ENCODE measurements around the gene FOXC1. TPM values are rescaled to one million over a fixed set of nuclear protein-coding genes. Genes with fewer than 3 reads are reported as not detected.

The FOXC1 gene
- total and polyA plus RNA-seq, 8 donors, result 0.25 to 8.3 (median 2.8) TPM

DNA sequence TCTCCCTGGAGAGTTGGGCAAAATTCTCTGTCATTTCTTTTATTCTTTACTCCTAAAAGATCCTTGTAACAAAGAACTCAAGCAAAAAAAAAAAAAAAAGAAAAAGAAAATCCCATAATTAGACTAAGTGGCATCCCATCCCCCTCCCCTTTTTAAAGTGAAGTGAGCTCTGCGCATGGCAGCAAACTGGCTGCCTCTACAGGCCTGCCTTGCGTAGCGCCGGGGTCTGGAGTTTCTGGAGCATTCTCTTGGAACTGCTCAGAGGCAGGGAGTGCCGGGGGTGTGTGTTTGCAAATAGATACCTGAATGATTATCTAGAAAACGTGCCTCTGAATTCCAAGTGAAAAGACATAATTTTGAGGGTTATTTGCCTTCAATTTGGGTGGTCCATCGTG is 48.1 kb downstream of the FOXC1 start:
- Histone ChIP-seq H3K4me1 (peaks cover 0 to 5% (median 0%) of the 10 kb centered on the region in 4 donors), H3K27me3 (no peaks in the 10 kb centered on the region), H3K27ac (no peak overlapping the region), H3K36me3 (peaks cover 0 to 8% (median 2%) of the 10 kb centered on the region in 4 donors), H3K9me3 (no peaks in the 10 kb centered on the region), H3K4me3 (no peak overlapping the region)
- DNase-seq, result no peak
- 75 to 81% (median 76%) methylated on average over 7 of the region's 7 CpGs for WGBS, 5 donors
- intact Hi-C loops (cut with DNase I; ENCODE audit: low total_unique reads), result no loop called here
- TF ChIP-seq POLR2AphosphoS5 (IDR thresholded peaks at IDR 0.05) (no peak), POLR2A (IDR thresholded peaks at IDR 0.05) (no peak), EP300 (IDR thresholded peaks at IDR 0.05) (no peak)
- TF ChIP-seq, protein P1, sequence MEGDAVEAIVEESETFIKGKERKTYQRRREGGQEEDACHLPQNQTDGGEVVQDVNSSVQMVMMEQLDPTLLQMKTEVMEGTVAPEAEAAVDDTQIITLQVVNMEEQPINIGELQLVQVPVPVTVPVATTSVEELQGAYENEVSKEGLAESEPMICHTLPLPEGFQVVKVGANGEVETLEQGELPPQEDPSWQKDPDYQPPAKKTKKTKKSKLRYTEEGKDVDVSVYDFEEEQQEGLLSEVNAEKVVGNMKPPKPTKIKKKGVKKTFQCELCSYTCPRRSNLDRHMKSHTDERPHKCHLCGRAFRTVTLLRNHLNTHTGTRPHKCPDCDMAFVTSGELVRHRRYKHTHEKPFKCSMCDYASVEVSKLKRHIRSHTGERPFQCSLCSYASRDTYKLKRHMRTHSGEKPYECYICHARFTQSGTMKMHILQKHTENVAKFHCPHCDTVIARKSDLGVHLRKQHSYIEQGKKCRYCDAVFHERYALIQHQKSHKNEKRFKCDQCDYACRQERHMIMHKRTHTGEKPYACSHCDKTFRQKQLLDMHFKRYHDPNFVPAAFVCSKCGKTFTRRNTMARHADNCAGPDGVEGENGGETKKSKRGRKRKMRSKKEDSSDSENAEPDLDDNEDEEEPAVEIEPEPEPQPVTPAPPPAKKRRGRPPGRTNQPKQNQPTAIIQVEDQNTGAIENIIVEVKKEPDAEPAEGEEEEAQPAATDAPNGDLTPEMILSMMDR (IDR thresholded peaks at IDR 0.05), result no peak

DNA sequence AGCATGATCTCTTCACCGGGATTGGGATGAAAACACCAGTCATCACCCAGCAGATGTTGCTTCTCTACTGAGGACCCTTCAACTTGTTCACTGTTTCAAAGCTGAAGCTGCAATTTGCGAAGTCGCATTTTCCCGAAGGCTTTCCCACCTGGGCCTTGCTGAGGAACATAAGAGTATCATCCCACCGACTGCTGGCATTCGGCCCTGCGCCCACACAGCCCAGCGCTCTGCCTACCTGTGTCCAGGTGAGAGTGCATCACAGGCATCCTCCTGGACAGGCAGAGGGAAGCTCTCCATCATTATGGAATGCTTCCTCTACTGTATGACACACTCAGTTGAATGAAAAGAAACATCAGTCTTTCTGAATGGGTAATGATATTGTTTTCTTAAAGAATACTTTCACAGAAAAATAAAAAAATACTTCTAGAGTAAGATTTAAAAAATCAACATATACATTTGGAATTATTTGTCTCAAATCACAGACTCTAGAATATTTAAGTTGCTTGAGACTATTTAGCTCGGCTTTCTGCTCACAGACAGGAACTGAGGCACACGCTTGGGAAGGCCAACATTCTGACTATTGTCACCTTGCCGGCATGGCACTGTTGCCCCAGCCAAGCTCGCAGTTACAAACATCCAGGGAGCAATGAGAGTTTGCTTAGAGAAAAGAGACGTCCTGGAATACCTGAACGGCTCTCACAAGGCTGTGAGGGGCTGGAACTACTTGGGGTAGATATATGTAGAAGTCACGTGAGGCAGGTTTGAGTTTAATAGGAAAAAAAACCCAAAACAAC is 48.7 kb downstream of the FOXC1 start:
- Histone ChIP-seq H3K27ac (no peak overlapping the region), H3K4me3 (no peak overlapping the region), H3K27me3 (no peaks in the 10 kb centered on the region), H3K4me1 (peaks cover 0 to 10% (median 0%) of the 10 kb centered on the region in 4 donors), H3K36me3 (peaks cover 0 to 8% (median 2%) of the 10 kb centered on the region in 4 donors), H3K9me3 (no peaks in the 10 kb centered on the region)
- TF ChIP-seq POLR2AphosphoS5 (IDR thresholded peaks at IDR 0.05), result no peak
- TF ChIP-seq POLR2A (IDR thresholded peaks at IDR 0.05), result no peak
- TF ChIP-seq EP300 (IDR thresholded peaks at IDR 0.05), result no peak
- TF ChIP-seq, protein P1 (IDR thresholded peaks at IDR 0.05), result no peak
- 93 to 96% (median 95%) methylated on average over 15 of the region's 15 CpGs for whole genome bisulfite sequencing, 5 donors
- no peak for DNase-seq
- intact Hi-C loops (cut with DNase I; ENCODE audit: low total_unique reads), result no loop called here

DNA sequence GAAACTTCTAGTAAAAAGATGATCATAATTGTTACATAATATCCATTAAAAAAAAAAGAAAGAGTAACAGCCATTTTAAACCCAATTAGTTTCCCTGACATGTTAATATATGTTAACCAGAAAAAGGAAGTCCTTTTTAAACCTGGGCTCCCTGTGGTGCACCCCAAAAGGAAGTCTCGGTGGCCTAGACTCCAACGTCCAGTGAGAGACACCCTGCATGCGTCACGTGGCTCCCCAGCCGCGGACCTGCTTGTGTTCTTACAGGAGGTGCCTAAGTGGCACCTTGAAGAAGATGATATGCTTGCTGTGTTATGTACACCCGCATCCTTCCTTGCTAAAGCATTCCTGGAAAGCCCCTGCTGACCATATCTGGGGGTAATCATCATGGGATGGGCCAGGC is 50.1 kb downstream of the FOXC1 start:
- Histone ChIP-seq H3K27ac (no peak overlapping the region), H3K9me3 (no peaks in the 10 kb centered on the region), H3K27me3 (no peaks in the 10 kb centered on the region), H3K4me1 (peaks cover 0 to 10% (median 0%) of the 10 kb centered on the region in 4 donors), H3K36me3 (peaks cover 0 to 8% (median 2%) of the 10 kb centered on the region in 4 donors), H3K4me3 (no peak overlapping the region)
- 67 to 87% (median 84%) methylated on average over 7 of the region's 7 CpGs for WGBS, 5 donors
- no peak for DNase-seq
- TF ChIP-seq EP300 (IDR thresholded peaks at IDR 0.05) (no peak), POLR2A (IDR thresholded peaks at IDR 0.05) (no peak), POLR2AphosphoS5 (IDR thresholded peaks at IDR 0.05) (no peak)
- TF ChIP-seq, protein P1 (IDR thresholded peaks at IDR 0.05), result no peak
- intact Hi-C loops (cut with DNase I; ENCODE audit: low total_unique reads), result no loop called here

DNA sequence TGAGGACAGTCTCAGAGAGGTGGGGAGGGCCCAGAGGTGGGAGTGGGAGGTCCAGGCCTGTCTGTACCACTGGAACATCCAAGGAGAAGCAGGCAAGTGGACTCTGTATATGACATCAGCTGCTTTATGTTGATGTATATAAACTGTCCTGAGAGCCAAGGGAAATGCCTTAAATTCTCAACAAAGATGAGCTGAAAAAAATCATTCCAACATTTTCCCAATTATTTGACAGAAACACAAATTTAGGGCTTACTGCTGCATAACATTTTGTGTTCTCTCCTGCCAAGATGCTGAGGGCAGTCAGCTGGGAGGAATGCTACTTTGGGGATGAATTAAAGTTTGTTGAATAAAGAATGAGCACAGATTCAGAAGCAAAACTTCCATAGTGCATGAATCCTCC is 52.8 kb downstream of the FOXC1 start:
- DNase-seq, result peak in 1 of 2 donors; percentile 57
- no peaks in the 10 kb centered on the region for H3K27me3 ChIP-seq
- no peak for TF ChIP-seq POLR2A (IDR thresholded peaks at IDR 0.05)
- TF ChIP-seq EP300 (IDR thresholded peaks at IDR 0.05), result no peak
- TF ChIP-seq, protein P1 (IDR thresholded peaks at IDR 0.05), result no peak
- no peak for TF ChIP-seq POLR2AphosphoS5 (IDR thresholded peaks at IDR 0.05)
- no peak overlapping the region for H3K27ac ChIP-seq
- intact Hi-C loops (cut with DNase I; ENCODE audit: low total_unique reads), result no loop called here
- H3K9me3 ChIP-seq, result no peaks in the 10 kb centered on the region
- peaks cover 0 to 3% (median 0%) of the 10 kb centered on the region in 4 donors for H3K36me3 ChIP-seq
- peaks cover 0 to 10% (median 0%) of the 10 kb centered on the region in 4 donors for H3K4me1 ChIP-seq
- no peak overlapping the region for H3K4me3 ChIP-seq

Other genes with a start within 250 kb of the FOXC1 start
- 100 to 1,000 TPM in 1 of 5 donors, 10 to 100 TPM in 3, 1 to 10 TPM in 1; 9.6 to 104 (median 14.1) TPM for gene FOXF2, start 220.3 kb upstream of the FOXC1 start, total RNA-seq
- 10 to 100 TPM; 17.7 to 32.2 (median 20.7) TPM for gene FOXF2, start 220.3 kb upstream of the FOXC1 start, polyA plus RNA-seq

All from stomach (tissue), 9 donors.